GM12873 (cell line): ENCODE data around the gene CCDC50.

ENCODE experiments used
- TF ChIP-seq, protein P1 (sequence below): IDR thresholded peaks from 2 replicates; pipeline ENCODE4 v1.5.1; 2012; ENCODE audit warnings: low read depth, mild to moderate bottlenecking, moderate library complexity, low read length, control low read depth; ENCODE audit not compliant: insufficient read depth; ENCODE audit errors: missing control alignments

Gene CCDC50

DNA sequence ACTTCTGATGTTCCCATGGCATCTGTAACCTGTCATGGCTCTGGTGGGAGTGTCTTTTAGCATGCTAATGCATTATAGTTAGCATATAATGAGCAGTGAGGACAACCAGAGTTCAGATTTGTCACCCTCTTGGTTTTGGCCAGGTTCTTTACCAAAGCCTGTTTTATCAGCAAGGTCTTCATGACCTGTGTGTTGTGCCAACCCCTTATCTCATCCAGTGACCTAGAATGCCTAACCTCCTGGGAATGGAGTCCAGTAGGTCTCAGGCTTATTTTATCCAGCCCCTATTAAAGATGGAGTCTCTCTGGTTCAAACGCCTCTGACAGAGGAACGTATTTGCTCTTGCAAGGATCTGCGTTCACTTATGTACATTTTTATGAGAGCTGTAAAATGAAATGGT lies 61.4 kb downstream of the CCDC50 start:
- TF ChIP-seq, protein P1, sequence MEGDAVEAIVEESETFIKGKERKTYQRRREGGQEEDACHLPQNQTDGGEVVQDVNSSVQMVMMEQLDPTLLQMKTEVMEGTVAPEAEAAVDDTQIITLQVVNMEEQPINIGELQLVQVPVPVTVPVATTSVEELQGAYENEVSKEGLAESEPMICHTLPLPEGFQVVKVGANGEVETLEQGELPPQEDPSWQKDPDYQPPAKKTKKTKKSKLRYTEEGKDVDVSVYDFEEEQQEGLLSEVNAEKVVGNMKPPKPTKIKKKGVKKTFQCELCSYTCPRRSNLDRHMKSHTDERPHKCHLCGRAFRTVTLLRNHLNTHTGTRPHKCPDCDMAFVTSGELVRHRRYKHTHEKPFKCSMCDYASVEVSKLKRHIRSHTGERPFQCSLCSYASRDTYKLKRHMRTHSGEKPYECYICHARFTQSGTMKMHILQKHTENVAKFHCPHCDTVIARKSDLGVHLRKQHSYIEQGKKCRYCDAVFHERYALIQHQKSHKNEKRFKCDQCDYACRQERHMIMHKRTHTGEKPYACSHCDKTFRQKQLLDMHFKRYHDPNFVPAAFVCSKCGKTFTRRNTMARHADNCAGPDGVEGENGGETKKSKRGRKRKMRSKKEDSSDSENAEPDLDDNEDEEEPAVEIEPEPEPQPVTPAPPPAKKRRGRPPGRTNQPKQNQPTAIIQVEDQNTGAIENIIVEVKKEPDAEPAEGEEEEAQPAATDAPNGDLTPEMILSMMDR, result no peak

DNA sequence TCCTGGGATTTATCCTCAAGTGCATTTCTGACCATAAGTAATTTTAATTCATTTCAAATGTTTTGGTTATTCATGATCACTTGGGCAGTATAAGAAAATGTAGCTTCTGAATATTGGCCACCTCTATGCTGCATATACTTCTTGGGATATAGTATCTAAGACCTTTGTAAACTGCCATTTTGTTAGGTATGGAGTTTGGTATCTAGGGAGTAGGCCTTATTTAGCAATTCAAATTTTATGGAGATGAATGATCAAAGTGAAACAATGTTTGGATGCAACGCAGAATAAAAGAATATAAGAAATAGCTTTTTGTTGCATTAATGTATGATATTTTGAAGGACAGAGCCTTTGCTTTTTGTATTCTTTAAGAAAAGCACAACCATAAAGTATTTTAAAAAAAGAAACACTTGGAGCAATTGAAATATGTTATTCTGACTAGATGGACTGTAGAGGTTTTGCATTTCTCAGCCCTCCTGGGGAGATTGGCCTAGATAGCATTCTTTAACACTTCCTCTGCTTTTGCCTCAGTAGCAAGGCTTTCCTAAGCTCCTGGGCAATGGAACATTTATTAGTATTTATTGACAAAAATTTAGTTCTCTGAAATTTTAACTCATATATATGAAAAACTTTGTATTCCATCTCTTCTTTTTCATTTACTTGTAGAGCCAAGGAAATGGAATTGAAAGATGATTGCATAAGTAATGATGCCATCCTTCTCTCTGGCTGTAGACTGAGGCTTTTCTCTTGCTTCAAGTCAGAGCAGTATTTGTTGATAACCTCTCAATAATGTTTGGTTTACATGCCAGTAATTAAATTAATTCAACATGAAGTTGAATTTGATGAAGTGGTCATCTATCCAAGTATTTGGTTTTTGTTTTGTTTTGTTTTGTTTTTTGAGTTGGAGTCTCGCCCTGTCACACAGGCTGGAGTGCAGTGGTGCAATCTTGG lies 62.9 kb downstream of the CCDC50 start:
- TF ChIP-seq, protein P1, result no peak

GRCh38 chr3:191393146-191393545 lies 64.0 kb downstream of the CCDC50 start:
- TF ChIP-seq, protein P1, result no peak

DNA sequence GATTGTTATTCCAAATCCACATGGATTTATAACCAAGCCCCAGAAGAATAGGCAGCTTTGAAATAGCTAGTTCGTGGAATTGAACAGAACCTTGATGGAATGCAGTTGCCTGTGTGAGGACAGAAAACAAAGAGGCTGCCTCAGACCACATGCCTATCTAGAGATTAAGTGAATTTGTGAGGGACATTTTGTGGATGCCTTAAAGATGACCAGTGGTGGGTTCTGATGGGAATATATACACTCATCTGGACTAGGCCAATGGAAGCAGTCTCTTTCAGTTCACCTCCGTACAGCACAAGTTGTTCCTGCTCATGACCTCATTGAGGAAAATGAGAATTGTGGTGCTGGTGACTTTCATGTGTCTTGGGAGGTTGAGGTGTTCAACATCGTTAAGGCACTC lies 68.6 kb downstream of the CCDC50 start:
- TF ChIP-seq, protein P1, result no peak

DNA sequence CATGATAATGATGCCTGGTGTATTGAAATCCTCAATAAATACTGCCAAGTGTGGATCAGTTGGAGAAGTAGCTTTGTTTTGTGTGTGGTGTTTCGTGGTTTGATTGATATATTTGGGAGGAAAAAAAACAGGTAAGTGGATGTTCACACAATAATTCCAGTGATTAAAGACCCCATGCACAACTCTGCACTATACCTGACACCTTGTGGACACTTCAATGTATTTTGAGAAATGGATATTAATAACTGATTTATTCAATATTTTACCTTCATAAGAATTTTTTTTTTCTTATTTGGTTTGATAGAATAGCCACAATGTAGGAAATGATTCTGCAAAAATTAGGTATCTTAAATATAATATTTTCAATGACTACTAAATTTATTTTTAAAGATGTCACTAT lies 69.4 kb downstream of the CCDC50 start:
- TF ChIP-seq, protein P1, result no peak

- TF ChIP-seq, protein P1, result no peak
These were observed 70.7 kb downstream of the CCDC50 start for GRCh38 chr3:191399918-191400317.

- TF ChIP-seq, protein P1, result no peak
These were observed 72.7 kb downstream of the CCDC50 start for GRCh38 chr3:191401775-191402357.
